Upper lobe of left lung (tissue), 6 donors: Measurements from ENCODE around the gene MSI2. TPM values are rescaled to one million over a fixed set of nuclear protein-coding genes. Genes with fewer than 3 reads are reported as not detected.
A peak's percentile ranks its signal among the peaks of the same experiment; 100 is the strongest.

Experiments used
- ATAC-seq, 2 donors: fragments of 200-7000 bp; cut with Tn5 transposase; one replicate each; pipeline ENCODE4 v1.9.1; 2022; ENCODE audit warnings: mild to moderate bottlenecking in 2 of 2, moderate library complexity in 2 of 2; ENCODE audit not compliant: low FRiP score in 2 of 2
- DNase-seq, 2 donors: peaks; one replicate each; pipeline ENCODE4 v3.0.0-alpha.2; 2019 to 2020
- H3K27ac ChIP-seq, 4 donors: fragments of 200-600 bp; sonication (generic); one replicate each; pipeline ENCODE4 v1.5.1; 2016 to 2019
- H3K27me3 ChIP-seq, 4 donors: fragments of 200-600 bp; sonication (generic); one replicate each; pipeline ENCODE4 v1.5.1; 2017 to 2019
- H3K36me3 ChIP-seq, 4 donors: fragments of 200-600 bp; sonication (generic); one replicate each; pipeline ENCODE4 v1.5.1; 2016 to 2019
- H3K4me1 ChIP-seq, 4 donors: fragments of 200-600 bp; sonication (generic); one replicate each; pipeline ENCODE4 v1.5.1; 2018 to 2019
- H3K4me3 ChIP-seq, 4 donors: fragments of 200-600 bp; sonication (generic); one replicate each; pipeline ENCODE4 v1.5.1; 2017 to 2019; ENCODE audit warnings: mild to moderate bottlenecking in 2 of 4, moderate library complexity in 1 of 4
- H3K9me3 ChIP-seq, 4 donors: fragments of 200-600 bp; sonication (generic); one replicate each; pipeline ENCODE4 v1.5.1; 2018 to 2019
- CTCF ChIP-seq, 6 experiments: fragments of 450-650 bp in 4 of 6; fragments of 200-600 bp in 2 of 6; sonication (generic) in 2 of 6; IDR thresholded peaks; one replicate each; pipeline ENCODE4 v1.5.1; 2016 to 2019; ENCODE audit warnings: antibody characterized with exemption in 6 of 6
- EP300 ChIP-seq, 4 donors: sonication (generic); formaldehyde crosslinking; IDR thresholded peaks; one replicate each; pipeline ENCODE4 v1.5.1; 2017; ENCODE audit warnings: antibody characterized with exemption in 4 of 4, control low read depth in 2 of 4
- POLR2A ChIP-seq, 4 donors: fragments of 450-650 bp; IDR thresholded peaks; one replicate each; pipeline ENCODE4 v1.5.1; 2016 to 2017; ENCODE audit warnings: antibody characterized with exemption in 4 of 4, mild to moderate bottlenecking in 2 of 4
- POLR2AphosphoS5 ChIP-seq, 2 donors: sonication (generic); formaldehyde crosslinking; IDR thresholded peaks; one replicate each; pipeline ENCODE4 v1.5.1; 2017; ENCODE audit warnings: antibody characterized with exemption in 2 of 2
- WGBS, 2 donors: methylation state at CpG; one replicate each; pipeline ENCODE4 v1.1.5; 2017 to 2018; 5-methylcytosine and 5-hydroxymethylcytosine counted together
- total RNA-seq, 6 donors: library from RNA; depleted of rRNA in 4 of 6; stranded (reverse); fragments of >200 nt in 4 of 6; gene quantifications; one replicate each; pipeline versions ENCODE4 v1.1.0 to v1.2.1, GENCODE V29; 2016 to 2021
- donor health status: DM: no; HTN: no; CAD: no; lungs with moderate emphysema.
- donor health status: DM: no; HTN: yes; CAD: no; lungs with severe emphysema.

The MSI2 gene
- total RNA-seq, 6 donors from 2014 or later = 20.1 to 44.0 (median 32.2) TPM

- H3K27ac ChIP-seq = no peak overlapping the region
- TF ChIP-seq POLR2AphosphoS5 (IDR thresholded peaks at IDR 0.05) (no peak), CTCF (IDR thresholded peaks at IDR 0.05) (no peak), POLR2A (IDR thresholded peaks at IDR 0.05) (no peak), EP300 (IDR thresholded peaks at IDR 0.05) (no peak)
- no peak for ATAC-seq
- no peak for DNase-seq
- H3K4me1 ChIP-seq = no peaks in the 10 kb centered on the region
- no peak overlapping the region for H3K4me3 ChIP-seq
- no peaks in the 10 kb centered on the region for H3K36me3 ChIP-seq
- H3K9me3 ChIP-seq = no peaks in the 10 kb centered on the region
- H3K27me3 ChIP-seq = no peaks in the 10 kb centered on the region
- WGBS, 2 donors = 88 to 93% methylated on average over 16 of the region's 16 CpGs
Measured at GRCh38 chr17:57587193-57587969, 331.1 kb downstream of the MSI2 start.

- ATAC-seq (no peak), DNase-seq (no peak)
- WGBS, 2 donors = 90 to 92% methylated on average over 5 of the region's 5 CpGs
- Histone ChIP-seq H3K27me3 (no peaks in the 10 kb centered on the region), H3K4me3 (no peak overlapping the region), H3K36me3 (no peaks in the 10 kb centered on the region), H3K9me3 (no peaks in the 10 kb centered on the region), H3K27ac (no peak overlapping the region), H3K4me1 (no peaks in the 10 kb centered on the region)
- TF ChIP-seq EP300 (IDR thresholded peaks at IDR 0.05) (no peak), POLR2A (IDR thresholded peaks at IDR 0.05) (no peak), CTCF (IDR thresholded peaks at IDR 0.05) (no peak), POLR2AphosphoS5 (IDR thresholded peaks at IDR 0.05) (no peak)
Measured at GRCh38 chr17:57588086-57588485, 331.8 kb downstream of the MSI2 start.

GRCh38 chr17:57589151-57590034 lies 333.1 kb downstream of the MSI2 start:
- no peak overlapping the region for H3K4me3 ChIP-seq
- no peak for TF ChIP-seq POLR2AphosphoS5 (IDR thresholded peaks at IDR 0.05)
- no peak for TF ChIP-seq EP300 (IDR thresholded peaks at IDR 0.05)
- TF ChIP-seq CTCF (IDR thresholded peaks at IDR 0.05) = no peak
- no peak for TF ChIP-seq POLR2A (IDR thresholded peaks at IDR 0.05)
- H3K27ac ChIP-seq = no peak overlapping the region
- ATAC-seq (no peak), DNase-seq (no peak)
- H3K4me1 ChIP-seq = no peaks in the 10 kb centered on the region
- no peaks in the 10 kb centered on the region for H3K36me3 ChIP-seq
- no peaks in the 10 kb centered on the region for H3K27me3 ChIP-seq
- no peaks in the 10 kb centered on the region for H3K9me3 ChIP-seq
- 96 to 99% methylated on average over 15 of the region's 15 CpGs for whole genome bisulfite sequencing, 2 donors

GRCh38 chr17:57593739-57594462 lies 337.6 kb downstream of the MSI2 start:
- Histone ChIP-seq H3K27ac (no peak overlapping the region), H3K4me1 (peaks cover 0 to 8% (median under 1%) of the 10 kb centered on the region in 4 donors), H3K27me3 (no peaks in the 10 kb centered on the region), H3K4me3 (no peak overlapping the region), H3K36me3 (no peaks in the 10 kb centered on the region), H3K9me3 (peaks cover 0 to 4% (median 0%) of the 10 kb centered on the region in 4 donors)
- TF ChIP-seq EP300 (IDR thresholded peaks at IDR 0.05) (no peak), CTCF (IDR thresholded peaks at IDR 0.05) (no peak), POLR2A (IDR thresholded peaks at IDR 0.05) (no peak), POLR2AphosphoS5 (IDR thresholded peaks at IDR 0.05) (no peak)
- ATAC-seq (no peak), DNase-seq (peak in 1 of 2 donors; percentile 54)
- WGBS, 2 donors = 89 to 94% methylated on average over 10 to 14 of the region's 14 CpGs
